H1 (cell line): Measurements from ENCODE around the gene SLC6A12.

Source experiments
- EZH2 ChIP-seq: fragments of 200-600 bp; sonication (generic); IDR thresholded peaks from 2 replicates; pipeline ENCODE4 v1.7.1; 2012; ENCODE audit warnings: low read depth, mild to moderate bottlenecking, moderate library complexity, low read length, inconsistent platforms; ENCODE audit not compliant: severe bottlenecking
- FOSL1 ChIP-seq: IDR thresholded peaks from 2 replicates; pipeline ENCODE4 v1.6.1; 2011; ENCODE audit warnings: mild to moderate bottlenecking, low read depth, low read length, moderate library complexity; ENCODE audit not compliant: insufficient read depth
- NRF1 ChIP-seq: IDR thresholded peaks from 2 replicates; pipeline ENCODE4 v1.6.1; 2011; ENCODE audit warnings: mild to moderate bottlenecking, low read depth, low read length, improper control_type of control experiment
- SP4 ChIP-seq: IDR thresholded peaks from 2 replicates; pipeline ENCODE4 v1.6.1; 2012; ENCODE audit warnings: low read length, inconsistent platforms
- TF ChIP-seq, protein P1 (sequence below), 3 experiments: IDR thresholded peaks; 1 replicate in 2 of 3; 2 replicates in 1 of 3; pipeline versions ENCODE4 v1.5.1 to v1.6.1; 2011; ENCODE audit warnings: low read length in 3 of 3, mild to moderate bottlenecking in 3 of 3, inconsistent platforms in 2 of 3, low read depth in 1 of 3, moderate library complexity in 1 of 3; ENCODE audit not compliant: insufficient read depth in 1 of 3; ENCODE audit errors: control extremely low read depth in 1 of 3
- TF ChIP-seq, protein P2 (sequence below): IDR thresholded peaks from 2 replicates; pipeline ENCODE4 v1.6.1; 2011; ENCODE audit warnings: low read length, improper control_type of control experiment

GRCh38 chr12:205026-205425, 8.9 kb downstream of the SLC6A12 start:
- TF ChIP-seq, protein P1, sequence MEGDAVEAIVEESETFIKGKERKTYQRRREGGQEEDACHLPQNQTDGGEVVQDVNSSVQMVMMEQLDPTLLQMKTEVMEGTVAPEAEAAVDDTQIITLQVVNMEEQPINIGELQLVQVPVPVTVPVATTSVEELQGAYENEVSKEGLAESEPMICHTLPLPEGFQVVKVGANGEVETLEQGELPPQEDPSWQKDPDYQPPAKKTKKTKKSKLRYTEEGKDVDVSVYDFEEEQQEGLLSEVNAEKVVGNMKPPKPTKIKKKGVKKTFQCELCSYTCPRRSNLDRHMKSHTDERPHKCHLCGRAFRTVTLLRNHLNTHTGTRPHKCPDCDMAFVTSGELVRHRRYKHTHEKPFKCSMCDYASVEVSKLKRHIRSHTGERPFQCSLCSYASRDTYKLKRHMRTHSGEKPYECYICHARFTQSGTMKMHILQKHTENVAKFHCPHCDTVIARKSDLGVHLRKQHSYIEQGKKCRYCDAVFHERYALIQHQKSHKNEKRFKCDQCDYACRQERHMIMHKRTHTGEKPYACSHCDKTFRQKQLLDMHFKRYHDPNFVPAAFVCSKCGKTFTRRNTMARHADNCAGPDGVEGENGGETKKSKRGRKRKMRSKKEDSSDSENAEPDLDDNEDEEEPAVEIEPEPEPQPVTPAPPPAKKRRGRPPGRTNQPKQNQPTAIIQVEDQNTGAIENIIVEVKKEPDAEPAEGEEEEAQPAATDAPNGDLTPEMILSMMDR (IDR thresholded peaks at IDR 0.05; ENCODE audit: control extremely low read depth in 1 of 3, insufficient read depth in 1 of 3, low read depth in 1 of 3, low read length in 3 of 3): no peak
- TF ChIP-seq, protein P2, sequence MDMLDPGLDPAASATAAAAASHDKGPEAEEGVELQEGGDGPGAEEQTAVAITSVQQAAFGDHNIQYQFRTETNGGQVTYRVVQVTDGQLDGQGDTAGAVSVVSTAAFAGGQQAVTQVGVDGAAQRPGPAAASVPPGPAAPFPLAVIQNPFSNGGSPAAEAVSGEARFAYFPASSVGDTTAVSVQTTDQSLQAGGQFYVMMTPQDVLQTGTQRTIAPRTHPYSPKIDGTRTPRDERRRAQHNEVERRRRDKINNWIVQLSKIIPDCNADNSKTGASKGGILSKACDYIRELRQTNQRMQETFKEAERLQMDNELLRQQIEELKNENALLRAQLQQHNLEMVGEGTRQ: no peak
- no peak for TF ChIP-seq EZH2
- no peak for TF ChIP-seq FOSL1
- no peak for TF ChIP-seq SP4
- TF ChIP-seq NRF1: no peak
